ENCODE measurements around the gene STXBP6.

STXBP6 gene

GRCh38 chr14:24911324-24912109 lies 138.4 kb downstream of the STXBP6 start:
- no peak for DNase-seq

GRCh38 chr14:24910408-24910986 lies 139.4 kb downstream of the STXBP6 start:
- no peak for DNase-seq

DNA sequence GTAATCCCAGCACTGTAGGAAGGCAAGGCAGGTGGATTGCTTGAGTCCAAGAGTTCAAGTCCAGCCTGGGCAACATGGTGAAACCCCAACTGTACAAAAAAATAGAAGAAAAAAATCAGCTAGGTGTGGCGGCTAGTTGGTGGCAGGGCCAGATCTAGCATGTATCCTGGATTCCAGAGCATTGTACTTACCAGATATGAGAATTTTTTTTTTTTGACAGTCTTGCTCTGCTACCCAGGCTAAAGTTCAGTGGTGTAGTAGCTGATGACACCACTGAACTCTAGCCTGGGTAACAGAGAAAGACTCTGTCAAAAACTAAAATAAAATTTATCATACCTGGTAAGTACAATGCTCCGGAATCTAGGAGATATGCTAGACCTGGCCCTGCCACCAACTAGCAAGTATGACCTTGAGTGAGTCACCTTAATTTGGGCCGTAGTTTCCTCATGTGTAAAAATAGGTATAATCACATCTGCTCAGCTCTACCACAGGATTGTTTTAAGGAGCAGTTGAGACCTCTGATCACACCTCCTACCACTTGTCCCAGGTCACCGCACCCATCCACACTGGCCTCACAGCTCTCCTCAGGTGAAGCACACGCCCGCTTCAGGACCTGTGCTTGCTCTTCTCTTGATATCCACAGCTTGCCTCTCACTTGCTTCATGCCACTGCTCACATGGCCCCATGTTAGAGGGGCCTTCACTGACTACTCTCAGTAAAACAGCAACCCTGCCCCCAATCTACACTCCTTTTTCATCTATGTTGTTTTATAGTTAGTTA lies 140.2 kb downstream of the STXBP6 start:
- no peak for DNase-seq

DNA sequence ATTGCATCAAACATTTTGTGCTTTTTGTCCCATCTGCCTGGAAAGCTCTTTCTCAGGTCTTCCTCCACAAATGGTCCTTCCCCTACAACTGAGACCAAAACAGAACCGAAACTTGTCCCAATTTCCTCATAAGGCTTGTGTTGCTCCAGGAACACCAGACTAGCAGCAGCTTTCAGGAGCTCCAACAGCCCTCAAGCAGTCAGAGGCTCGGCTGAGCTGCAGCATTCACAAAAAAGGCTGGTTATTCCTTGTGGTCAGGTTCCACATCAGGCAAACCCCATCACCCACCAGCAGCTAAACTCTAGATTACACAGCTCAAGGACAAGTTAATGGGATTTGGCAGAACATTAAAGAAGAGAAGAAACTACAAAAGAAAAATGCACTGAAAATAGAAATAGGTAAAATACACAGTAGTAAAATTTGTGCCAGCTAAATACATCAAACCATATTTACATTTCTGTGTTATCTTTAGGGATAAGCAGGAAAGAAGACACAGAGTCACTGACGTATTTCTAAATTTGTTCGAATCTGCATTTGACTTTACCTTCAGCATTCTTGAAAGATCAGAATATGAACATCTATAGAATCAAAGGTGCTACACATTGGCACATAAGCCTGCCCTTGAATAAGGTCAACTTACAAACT lies 141.2 kb downstream of the STXBP6 start:
- DNase-seq: no peak

DNA sequence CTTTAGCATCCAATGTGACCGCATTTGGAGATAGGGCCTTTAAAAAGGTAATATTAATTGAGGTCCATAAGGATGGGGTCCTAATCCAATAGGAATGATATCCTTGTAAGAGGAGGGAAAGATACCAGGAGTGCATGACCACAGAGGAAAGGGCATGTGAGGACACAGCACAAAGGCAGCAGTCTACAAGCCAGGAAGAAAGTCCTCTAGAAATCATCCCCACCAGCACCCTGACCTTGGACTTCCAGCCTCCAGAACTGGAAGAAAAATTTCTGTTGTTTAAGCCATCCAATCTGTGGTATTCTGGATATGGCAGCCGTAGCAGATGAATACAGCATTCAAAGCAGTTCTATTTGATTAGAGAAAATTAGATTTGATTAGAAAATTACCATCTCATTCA lies 145.4 kb downstream of the STXBP6 start:
- no peak for DNase-seq

DNA sequence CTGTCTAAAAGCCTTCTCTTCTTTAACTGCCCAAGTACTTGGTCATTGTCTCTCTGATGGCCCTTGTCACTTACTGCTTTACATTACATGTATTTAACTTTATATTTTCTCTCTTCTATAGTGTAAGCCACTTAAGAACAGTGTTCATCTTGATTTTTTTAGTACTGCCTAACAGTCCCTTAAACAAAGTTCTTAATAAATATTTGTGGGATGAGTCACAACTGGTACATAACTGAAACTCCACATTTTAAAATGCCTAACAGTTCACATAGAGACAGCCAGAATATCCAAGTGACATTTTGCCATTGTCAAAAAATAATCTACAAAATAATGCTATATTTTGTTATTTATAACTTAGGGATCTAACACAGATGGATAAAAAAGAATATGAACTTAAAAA lies 146.6 kb downstream of the STXBP6 start:
- no peak for DNase-seq

DNA sequence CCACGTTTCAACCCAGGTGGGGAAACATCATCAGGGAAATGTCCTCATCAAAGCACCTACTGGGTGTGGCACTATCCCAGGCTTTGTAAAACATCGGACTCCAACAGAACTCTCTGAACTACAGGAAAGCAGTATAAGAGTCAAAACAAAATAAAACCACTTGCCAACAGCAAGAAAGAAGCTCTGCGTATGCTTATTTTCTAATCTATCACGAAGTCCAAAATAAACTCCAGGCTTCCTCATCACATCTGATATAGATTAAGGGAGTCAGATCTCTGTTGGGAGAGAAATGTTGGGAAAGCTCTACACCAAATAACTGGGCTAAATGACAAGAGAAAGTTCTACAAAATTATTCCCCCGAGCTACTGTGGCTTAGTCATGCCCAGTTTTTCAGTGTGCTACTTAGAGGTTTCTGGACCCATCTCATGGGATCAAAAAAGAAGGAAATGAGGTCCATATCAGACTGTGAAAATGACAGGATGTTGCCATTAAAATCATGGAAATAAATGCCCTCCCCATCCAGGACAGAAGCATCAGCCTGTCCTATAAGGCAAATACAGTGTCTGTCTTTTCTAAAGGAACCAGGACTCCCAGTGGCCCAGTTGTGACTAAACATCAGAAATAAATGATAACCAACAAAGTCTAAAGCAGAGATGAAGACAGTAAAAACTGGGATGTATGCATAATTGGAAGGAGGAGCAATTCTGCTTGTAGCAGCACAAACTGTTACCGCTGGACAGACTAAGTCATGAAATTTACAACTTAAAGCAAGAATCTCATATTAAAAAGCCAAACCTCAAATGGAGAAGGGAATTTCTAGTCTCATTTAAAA lies 149.5 kb downstream of the STXBP6 start:
- DNase-seq: no peak

GRCh38 chr14:24897793-24898192 lies 152.2 kb downstream of the STXBP6 start:
- DNase-seq: no peak

GRCh38 chr14:24895622-24896021 lies 154.3 kb downstream of the STXBP6 start:
- no peak for DNase-seq

GRCh38 chr14:24895243-24895583 lies 154.7 kb downstream of the STXBP6 start:
- DNase-seq: no peak

- DNase-seq: no peak
Observed at GRCh38 chr14:24894583-24895242, 155.2 kb downstream of the STXBP6 start.

DNA sequence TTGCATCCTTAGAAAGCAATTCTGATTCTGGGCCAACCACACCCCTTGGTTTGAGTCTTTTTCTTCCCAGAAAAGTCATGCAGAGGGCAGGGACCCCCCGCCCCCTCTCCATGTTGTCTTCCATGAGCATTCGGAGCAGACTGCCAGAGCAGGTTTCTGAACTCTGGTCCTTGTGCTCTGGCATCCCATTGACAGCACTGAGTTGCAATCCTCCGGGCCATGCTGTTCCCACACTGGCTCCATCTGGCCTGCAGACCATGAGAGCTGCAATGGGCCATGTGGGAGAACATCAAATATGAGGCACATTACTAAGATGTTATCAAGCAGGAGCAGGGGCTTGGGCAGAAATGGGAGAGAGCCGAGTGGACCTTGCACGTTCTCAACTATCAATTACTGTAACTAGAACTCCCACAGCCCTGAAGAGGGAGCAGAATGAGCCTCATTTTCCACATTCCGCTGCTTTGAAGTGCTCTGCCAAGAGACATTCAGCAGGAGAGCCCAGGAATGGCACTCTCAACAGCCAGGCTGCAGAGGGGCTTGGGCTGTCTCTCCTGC lies 157.4 kb downstream of the STXBP6 start:
- no peak for DNase-seq

GRCh38 chr14:24891987-24892496 lies 157.9 kb downstream of the STXBP6 start:
- no peak for DNase-seq

DNA sequence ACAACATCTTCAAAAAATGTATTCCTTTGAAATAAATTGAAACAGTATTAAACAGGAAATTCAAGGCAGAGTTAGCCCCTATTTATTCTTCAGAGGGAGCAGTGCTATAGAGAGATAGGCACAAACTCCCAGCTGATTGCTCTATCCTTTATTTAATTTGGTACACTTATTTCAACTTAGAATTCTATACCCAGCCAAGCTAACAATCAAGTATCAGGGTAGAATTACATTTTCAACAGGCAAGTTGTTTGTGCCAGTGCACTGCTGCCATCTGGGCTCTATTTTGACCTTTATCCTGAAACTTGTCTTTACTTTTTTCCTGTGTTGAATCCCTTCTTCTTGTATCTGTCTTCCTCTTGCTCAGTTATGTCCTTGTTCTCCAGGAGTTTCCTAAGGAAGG lies 159.2 kb downstream of the STXBP6 start:
- DNase-seq: no peak

- DNase-seq: no peak
Observed at GRCh38 chr14:24889843-24890242, 160.1 kb downstream of the STXBP6 start.

DNA sequence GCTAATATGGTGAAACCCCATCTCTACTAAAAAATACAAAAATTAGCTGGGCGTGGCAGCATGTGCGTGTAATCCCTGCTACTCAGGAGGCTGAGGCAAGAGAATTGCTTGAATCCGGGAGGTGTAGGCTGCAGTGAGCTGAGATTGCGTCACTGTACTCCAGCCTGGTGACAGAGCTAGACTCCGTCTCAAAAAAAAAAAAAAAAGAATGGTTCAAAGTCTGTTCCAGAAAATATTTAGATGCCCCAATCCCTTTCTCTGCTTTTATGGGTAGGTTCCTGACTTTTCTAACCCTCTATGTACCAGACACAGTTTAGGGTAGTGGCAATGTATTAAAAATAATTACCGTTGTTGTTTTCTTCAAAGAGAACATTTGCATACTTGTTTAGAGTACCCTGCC lies 161.4 kb downstream of the STXBP6 start:
- DNase-seq: no peak

- no peak for DNase-seq
Observed at GRCh38 chr14:24887623-24888304, 162.2 kb downstream of the STXBP6 start.

GRCh38 chr14:24885410-24885913 lies 164.5 kb downstream of the STXBP6 start:
- no peak for DNase-seq

DNA sequence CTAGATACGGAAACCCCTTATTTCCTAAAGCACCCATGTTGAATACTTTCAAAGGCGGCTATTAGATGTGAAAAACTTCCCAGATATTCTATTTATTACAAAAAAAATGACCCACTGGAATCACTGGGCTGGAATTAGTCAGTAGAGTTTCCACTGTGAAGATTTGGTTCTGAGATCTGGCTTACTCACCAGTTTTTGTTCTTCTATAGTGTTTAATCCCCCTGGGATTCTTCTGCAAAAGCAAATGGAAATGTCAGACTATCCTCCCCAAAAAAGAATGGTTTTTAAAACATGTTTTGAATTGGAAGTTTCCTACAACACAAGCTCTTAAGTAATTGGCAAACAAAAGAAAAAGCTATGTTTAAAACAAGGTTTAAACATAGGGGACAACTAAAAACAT lies 166.4 kb downstream of the STXBP6 start:
- no peak for DNase-seq

GRCh38 chr14:24881116-24881893 lies 168.6 kb downstream of the STXBP6 start:
- DNase-seq: no peak
